IPS-18a (cell line): ENCODE measurements around the gene OR4D2.
"Not testable (repeated sequence)": the region's sequence is repeated elsewhere in the genome, so short reads cannot be mapped to it uniquely, and the experiment has no call there.

Source experiments
- H3K27ac ChIP-seq: one replicate; pipeline ENCODE4 v1.5.1; 2013; ENCODE audit warnings: low read length
- H3K27me3 ChIP-seq: one replicate; pipeline ENCODE4 v1.6.1; 2013; ENCODE audit warnings: mild to moderate bottlenecking, low read length; ENCODE audit not compliant: control insufficient read depth, insufficient read depth
- H3K36me3 ChIP-seq: one replicate; pipeline ENCODE4 v1.6.1; 2013; ENCODE audit warnings: low read depth, low read length; ENCODE audit not compliant: control insufficient read depth
- H3K4me1 ChIP-seq: one replicate; pipeline ENCODE4 v1.6.1; 2013; ENCODE audit warnings: low read depth, low read length; ENCODE audit not compliant: control insufficient read depth
- H3K4me3 ChIP-seq: one replicate; pipeline ENCODE4 v1.5.1; 2013; ENCODE audit warnings: low read length
- H3K9ac ChIP-seq: one replicate; pipeline ENCODE4 v1.6.1; 2013; ENCODE audit warnings: mild to moderate bottlenecking, low read length, moderate library complexity
- H3K9me3 ChIP-seq: one replicate; pipeline ENCODE4 v1.6.1; 2013; ENCODE audit warnings: low read depth, low read length; ENCODE audit not compliant: control insufficient read depth

The OR4D2 gene

GRCh38 chr17:58166682-58167081, at the start of gene OR4D2:
TSS of gene OR4D2 (plus strand) at chr17:58166982. CDS start at chr17:58169656, 2,674 bp downstream.
- Histone ChIP-seq H3K9me3 (no peaks in the 10 kb centered on the region), H3K36me3 (no peaks in the 10 kb centered on the region), H3K27ac (no peak within 1 kb of the TSS), H3K9ac (no peak within 1 kb of the TSS), H3K27me3 (peaks cover 14% of the 10 kb centered on the region), H3K4me3 (no peak within 1 kb of the TSS), H3K4me1 (no peaks in the 10 kb centered on the region)

- Histone ChIP-seq H3K9ac (no peak overlapping the region), H3K27ac (no peak overlapping the region), H3K9me3 (no peaks in the 10 kb centered on the region), H3K27me3 (peaks cover 7% of the 10 kb centered on the region), H3K4me3 (no peak overlapping the region), H3K4me1 (no peaks in the 10 kb centered on the region), H3K36me3 (no peaks in the 10 kb centered on the region)
Measured at GRCh38 chr17:58117382-58117781, 49.4 kb upstream of the OR4D2 start.

GRCh38 chr17:58119491-58119890, 47.3 kb upstream of the OR4D2 start:
- Histone ChIP-seq H3K4me3 (no peak overlapping the region), H3K9ac (no peak overlapping the region), H3K36me3 (no peaks in the 10 kb centered on the region), H3K9me3 (no peaks in the 10 kb centered on the region), H3K27ac (no peak overlapping the region), H3K4me1 (no peaks in the 10 kb centered on the region), H3K27me3 (peaks cover 7% of the 10 kb centered on the region)

GRCh38 chr17:58120195-58120822, 46.5 kb upstream of the OR4D2 start:
- H3K36me3 ChIP-seq, result no peaks in the 10 kb centered on the region
- H3K9me3 ChIP-seq, result no peaks in the 10 kb centered on the region
- H3K9ac ChIP-seq, result no peak overlapping the region
- no peak overlapping the region for H3K27ac ChIP-seq
- peaks cover 7% of the 10 kb centered on the region for H3K27me3 ChIP-seq
- H3K4me1 ChIP-seq, result no peaks in the 10 kb centered on the region
- no peak overlapping the region for H3K4me3 ChIP-seq

GRCh38 chr17:58121925-58122324, 44.9 kb upstream of the OR4D2 start:
- H3K27ac ChIP-seq, result no peak overlapping the region
- H3K36me3 ChIP-seq, result no peaks in the 10 kb centered on the region
- H3K9ac ChIP-seq, result no peak overlapping the region
- H3K9me3 ChIP-seq, result no peaks in the 10 kb centered on the region
- H3K4me3 ChIP-seq, result no peak overlapping the region
- H3K27me3 ChIP-seq, result peaks cover 10% of the 10 kb centered on the region
- no peaks in the 10 kb centered on the region for H3K4me1 ChIP-seq

GRCh38 chr17:58127846-58128245, 38.9 kb upstream of the OR4D2 start:
- Histone ChIP-seq H3K36me3 (no peaks in the 10 kb centered on the region), H3K4me1 (no peaks in the 10 kb centered on the region), H3K9me3 (no peaks in the 10 kb centered on the region), H3K9ac (no peak overlapping the region), H3K4me3 (no peak overlapping the region), H3K27ac (no peak overlapping the region), H3K27me3 (peaks cover 11% of the 10 kb centered on the region)

- not testable (repeated sequence) for H3K4me1 ChIP-seq, H3K36me3 ChIP-seq, H3K9me3 ChIP-seq, H3K27ac ChIP-seq, H3K9ac ChIP-seq, H3K4me3 ChIP-seq
- H3K27me3 ChIP-seq, result peaks cover 24% of the 10 kb centered on the region
Measured at GRCh38 chr17:58132697-58133096, 34.1 kb upstream of the OR4D2 start.

- Histone ChIP-seq H3K4me3 (no peak overlapping the region), H3K9ac (no peak overlapping the region), H3K27ac (no peak overlapping the region), H3K27me3 (peaks cover 17% of the 10 kb centered on the region), H3K36me3 (no peaks in the 10 kb centered on the region), H3K4me1 (peaks cover 4% of the 10 kb centered on the region), H3K9me3 (no peaks in the 10 kb centered on the region)
Measured at GRCh38 chr17:58136669-58137279, 30.0 kb upstream of the OR4D2 start.

- no peak overlapping the region for H3K4me3 ChIP-seq
- H3K9ac ChIP-seq, result no peak overlapping the region
- no peak overlapping the region for H3K27ac ChIP-seq
- peaks cover 12% of the 10 kb centered on the region for H3K9me3 ChIP-seq
- H3K36me3 ChIP-seq, result no peaks in the 10 kb centered on the region
- peaks cover 9% of the 10 kb centered on the region for H3K27me3 ChIP-seq
- peaks cover 4% of the 10 kb centered on the region for H3K4me1 ChIP-seq
Measured at GRCh38 chr17:58141505-58141904, 25.3 kb upstream of the OR4D2 start.

GRCh38 chr17:58143335-58143734, 23.4 kb upstream of the OR4D2 start:
- not testable (repeated sequence) for H3K27ac ChIP-seq, H3K9ac ChIP-seq, H3K4me1 ChIP-seq, H3K4me3 ChIP-seq, H3K27me3 ChIP-seq, H3K36me3 ChIP-seq
- peaks cover 12% of the 10 kb centered on the region for H3K9me3 ChIP-seq

GRCh38 chr17:58144801-58145200, 22.0 kb upstream of the OR4D2 start:
- Histone ChIP-seq H3K9ac (no peak overlapping the region), H3K4me3 (no peak overlapping the region), H3K27me3 (peaks cover 9% of the 10 kb centered on the region), H3K36me3 (no peaks in the 10 kb centered on the region), H3K4me1 (no peaks in the 10 kb centered on the region), H3K27ac (no peak overlapping the region), H3K9me3 (peaks cover 12% of the 10 kb centered on the region)

GRCh38 chr17:58147930-58148434, 18.8 kb upstream of the OR4D2 start, which contains the start of gene OR4D1:
TSS of gene OR4D1 (plus strand) at chr17:58148384. CDS start at chr17:58155154, 6,770 bp downstream.
- no peaks in the 10 kb centered on the region for H3K4me1 ChIP-seq
- H3K9me3 ChIP-seq, result peaks cover 12% of the 10 kb centered on the region
- H3K9ac ChIP-seq, result no peak within 1 kb of the TSS
- no peak within 1 kb of the TSS for H3K4me3 ChIP-seq
- H3K27me3 ChIP-seq, result peaks cover 13% of the 10 kb centered on the region
- H3K27ac ChIP-seq, result no peak within 1 kb of the TSS
- no peaks in the 10 kb centered on the region for H3K36me3 ChIP-seq
